Fibroblast of lung (primary cell): ENCODE results near the gene NMRK2. TPM values are rescaled to one million over a fixed set of nuclear protein-coding genes. Genes with fewer than 3 reads are reported as not detected.
A peak's percentile ranks its signal among the peaks of the same experiment; 100 is the strongest.

ENCODE experiments used
- DNase-seq, 2 donors: peaks; one replicate each; pipeline versions ENCODE4 v3.0.0 to v3.0.0-alpha.2; 2010; ENCODE audit warnings: low read depth in 2 of 2
- H2AFZ ChIP-seq: 2 replicates; pipeline ENCODE4 v1.5.1; 2012; ENCODE audit warnings: low read length, control low read depth, inconsistent platforms
- H3K27ac ChIP-seq: 2 replicates; pipeline ENCODE4 v1.5.1; 2011; ENCODE audit warnings: low read length, control low read depth; ENCODE audit not compliant: insufficient read depth
- H3K27me3 ChIP-seq: 2 replicates; pipeline ENCODE4 v1.5.1; 2011; ENCODE audit warnings: mild to moderate bottlenecking, low read length; ENCODE audit not compliant: control insufficient read depth, insufficient read depth
- H3K36me3 ChIP-seq: 2 replicates; pipeline ENCODE4 v1.5.1; 2011; ENCODE audit warnings: low read length; ENCODE audit not compliant: control insufficient read depth, insufficient read depth
- H3K4me1 ChIP-seq: 2 replicates; pipeline ENCODE4 v1.5.1; 2011; ENCODE audit warnings: low read length; ENCODE audit not compliant: control insufficient read depth, insufficient read depth; ENCODE audit errors: extremely low read depth
- H3K4me2 ChIP-seq: 2 replicates; pipeline ENCODE4 v1.5.1; 2011; ENCODE audit warnings: low read length, control low read depth; ENCODE audit not compliant: insufficient read depth; ENCODE audit errors: extremely low read depth
- H3K4me3 ChIP-seq, 4 experiments: fragments of 200-600 bp in 1 of 4; sonication (generic) in 1 of 4; replicated peaks in 1 of 4; 2 replicates each; pipeline ENCODE4 v1.5.1; 2011 to 2016; ENCODE audit warnings: low read length in 4 of 4, low read depth in 3 of 4, mild to moderate bottlenecking in 3 of 4, control low read depth in 2 of 4, inconsistent platforms in 1 of 4, mixed read lengths in 1 of 4; ENCODE audit not compliant: insufficient read depth in 1 of 4; ENCODE audit errors: control extremely low read depth in 1 of 4
- H3K79me2 ChIP-seq: 2 replicates; pipeline ENCODE4 v1.5.1; 2012; ENCODE audit warnings: mild to moderate bottlenecking, low read length, inconsistent platforms; ENCODE audit not compliant: control insufficient read depth, insufficient read depth
- H3K9ac ChIP-seq: 2 replicates; pipeline ENCODE4 v1.5.1; 2011; ENCODE audit warnings: mild to moderate bottlenecking, low read length, control low read depth; ENCODE audit not compliant: insufficient read depth
- H3K9me3 ChIP-seq: 2 replicates; pipeline ENCODE4 v1.5.1; 2012; ENCODE audit warnings: low read depth, low read length; ENCODE audit not compliant: control insufficient read depth, insufficient read depth
- H4K20me1 ChIP-seq: 2 replicates; pipeline ENCODE4 v1.5.1; 2011; ENCODE audit warnings: low read length; ENCODE audit not compliant: control insufficient read depth, insufficient read depth; ENCODE audit errors: extremely low read depth
- EZH2 ChIP-seq: IDR thresholded peaks from 2 replicates; pipeline ENCODE4 v1.5.1; 2012; ENCODE audit warnings: low read length, control low read depth, mild to moderate bottlenecking; ENCODE audit errors: missing control alignments
- polyA plus RNA-seq, 2 donors: library from polyadenylated mRNA; depleted of rRNA in 1 of 2; stranded (reverse) in 1 of 2; unstranded in 1 of 2; fragments of >200 nt; gene quantifications; 2 replicates each; pipeline ENCODE4 v1.2.1, GENCODE V29; 2011 to 2012; ENCODE audit warnings: missing spikeins in 1 of 2
- total RNA-seq: library from RNA; depleted of rRNA; stranded (reverse); fragments of >200 nt; gene quantifications from 2 replicates; pipeline ENCODE4 v1.2.1, GENCODE V29; 2014
- TF ChIP-seq, protein P1 (sequence below), 2 donors: IDR thresholded peaks in 1 of 2; conservative IDR thresholded peaks in 1 of 2; 1 replicate in 1 of 2; 2 replicates in 1 of 2; pipeline ENCODE4 v1.5.1; 2011 to 2012; ENCODE audit warnings: low read length in 2 of 2, control low read depth in 1 of 2, inconsistent platforms in 1 of 2, low read depth in 1 of 2, mild to moderate bottlenecking in 1 of 2

Gene NMRK2
- total and polyA plus RNA-seq, 2 donors (not counting 1 experiment from before 2014, with no cell fraction given), result not detected

- peaks cover 35% of the 10 kb centered on the region for H3K36me3 ChIP-seq
- no peak overlapping the region for H3K27ac ChIP-seq
- peaks cover 45% of the 10 kb centered on the region for H3K79me2 ChIP-seq
- H3K4me2 ChIP-seq, result peak overlapping the region; percentile 89
- no peaks in the 10 kb centered on the region for H3K27me3 ChIP-seq
- peaks cover 6% of the 10 kb centered on the region for H4K20me1 ChIP-seq
- H2AFZ ChIP-seq, result peak overlapping the region; percentile 54
- DNase-seq, result no peak
- H3K4me1 ChIP-seq, result peaks cover 22% of the 10 kb centered on the region
- H3K9ac ChIP-seq, result no peak overlapping the region
- peak overlapping the region; percentile 82 to 99 (median 94) for H3K4me3 ChIP-seq
- TF ChIP-seq EZH2, result no peak
- TF ChIP-seq, protein P1, sequence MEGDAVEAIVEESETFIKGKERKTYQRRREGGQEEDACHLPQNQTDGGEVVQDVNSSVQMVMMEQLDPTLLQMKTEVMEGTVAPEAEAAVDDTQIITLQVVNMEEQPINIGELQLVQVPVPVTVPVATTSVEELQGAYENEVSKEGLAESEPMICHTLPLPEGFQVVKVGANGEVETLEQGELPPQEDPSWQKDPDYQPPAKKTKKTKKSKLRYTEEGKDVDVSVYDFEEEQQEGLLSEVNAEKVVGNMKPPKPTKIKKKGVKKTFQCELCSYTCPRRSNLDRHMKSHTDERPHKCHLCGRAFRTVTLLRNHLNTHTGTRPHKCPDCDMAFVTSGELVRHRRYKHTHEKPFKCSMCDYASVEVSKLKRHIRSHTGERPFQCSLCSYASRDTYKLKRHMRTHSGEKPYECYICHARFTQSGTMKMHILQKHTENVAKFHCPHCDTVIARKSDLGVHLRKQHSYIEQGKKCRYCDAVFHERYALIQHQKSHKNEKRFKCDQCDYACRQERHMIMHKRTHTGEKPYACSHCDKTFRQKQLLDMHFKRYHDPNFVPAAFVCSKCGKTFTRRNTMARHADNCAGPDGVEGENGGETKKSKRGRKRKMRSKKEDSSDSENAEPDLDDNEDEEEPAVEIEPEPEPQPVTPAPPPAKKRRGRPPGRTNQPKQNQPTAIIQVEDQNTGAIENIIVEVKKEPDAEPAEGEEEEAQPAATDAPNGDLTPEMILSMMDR (conservative IDR thresholded peaks at IDR 0.05 in 1 of 2, IDR thresholded peaks at IDR 0.05 in 1 of 2; ENCODE audit: low read depth in 1 of 2, low read length in 2 of 2), result no peak
- no peaks in the 10 kb centered on the region for H3K9me3 ChIP-seq
Observed at GRCh38 chr19:3985643-3986259, 52.9 kb downstream of the NMRK2 start.

DNA sequence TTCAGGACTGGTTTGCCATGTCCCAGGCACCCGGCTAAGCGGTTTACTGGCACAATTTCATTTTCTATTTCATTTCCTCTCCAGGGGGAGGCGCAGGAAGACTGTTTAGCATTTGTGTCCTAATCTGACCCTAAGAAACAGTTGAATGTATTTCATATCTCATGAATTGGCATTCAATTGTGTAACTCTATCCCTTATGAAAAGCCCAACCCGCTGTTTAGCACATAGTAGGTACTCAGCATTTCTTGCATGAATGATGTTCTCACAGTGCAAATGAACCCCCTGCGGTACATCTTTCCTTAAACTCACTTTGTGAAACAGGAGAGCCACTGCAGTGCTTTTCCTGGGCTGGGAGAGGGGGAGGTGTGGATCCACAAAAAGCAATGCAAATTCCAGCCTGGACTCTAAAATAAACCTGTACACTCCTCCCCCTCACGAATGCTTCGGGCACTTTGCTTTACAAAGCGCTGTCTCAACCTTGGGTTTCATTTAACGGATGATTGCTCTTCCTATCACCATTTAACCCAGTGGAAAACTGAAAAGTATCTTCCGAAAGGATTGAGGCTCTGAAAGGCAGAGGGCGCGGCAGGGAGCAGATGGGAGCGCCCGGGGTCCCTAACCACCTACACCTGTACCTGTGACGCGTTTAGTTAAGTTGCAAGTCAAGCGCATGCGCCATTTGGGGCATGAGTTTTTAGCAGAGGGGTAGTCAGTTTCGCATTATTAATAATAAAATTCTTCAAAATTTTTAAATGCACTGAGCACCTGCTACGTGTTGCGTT, 53.6 kb downstream of the NMRK2 start:
- H3K36me3 ChIP-seq, result peaks cover 28% of the 10 kb centered on the region
- H3K27me3 ChIP-seq, result no peaks in the 10 kb centered on the region
- H3K4me1 ChIP-seq, result peaks cover 21% of the 10 kb centered on the region
- H3K9ac ChIP-seq, result no peak overlapping the region
- peaks cover 38% of the 10 kb centered on the region for H3K79me2 ChIP-seq
- peak; percentile 68 to 84 for DNase-seq
- H3K27ac ChIP-seq, result no peak overlapping the region
- H4K20me1 ChIP-seq, result peaks cover 6% of the 10 kb centered on the region
- TF ChIP-seq EZH2, result no peak
- TF ChIP-seq, protein P1 (conservative IDR thresholded peaks at IDR 0.05 in 1 of 2, IDR thresholded peaks at IDR 0.05 in 1 of 2; ENCODE audit: low read depth in 1 of 2, low read length in 2 of 2), result peak; percentile 36 to 60
- H2AFZ ChIP-seq, result peak overlapping the region; percentile 33
- H3K9me3 ChIP-seq, result no peaks in the 10 kb centered on the region
- peak overlapping the region; percentile 82 to 99 (median 94) for H3K4me3 ChIP-seq
- peak overlapping the region; percentile 89 for H3K4me2 ChIP-seq

DNA sequence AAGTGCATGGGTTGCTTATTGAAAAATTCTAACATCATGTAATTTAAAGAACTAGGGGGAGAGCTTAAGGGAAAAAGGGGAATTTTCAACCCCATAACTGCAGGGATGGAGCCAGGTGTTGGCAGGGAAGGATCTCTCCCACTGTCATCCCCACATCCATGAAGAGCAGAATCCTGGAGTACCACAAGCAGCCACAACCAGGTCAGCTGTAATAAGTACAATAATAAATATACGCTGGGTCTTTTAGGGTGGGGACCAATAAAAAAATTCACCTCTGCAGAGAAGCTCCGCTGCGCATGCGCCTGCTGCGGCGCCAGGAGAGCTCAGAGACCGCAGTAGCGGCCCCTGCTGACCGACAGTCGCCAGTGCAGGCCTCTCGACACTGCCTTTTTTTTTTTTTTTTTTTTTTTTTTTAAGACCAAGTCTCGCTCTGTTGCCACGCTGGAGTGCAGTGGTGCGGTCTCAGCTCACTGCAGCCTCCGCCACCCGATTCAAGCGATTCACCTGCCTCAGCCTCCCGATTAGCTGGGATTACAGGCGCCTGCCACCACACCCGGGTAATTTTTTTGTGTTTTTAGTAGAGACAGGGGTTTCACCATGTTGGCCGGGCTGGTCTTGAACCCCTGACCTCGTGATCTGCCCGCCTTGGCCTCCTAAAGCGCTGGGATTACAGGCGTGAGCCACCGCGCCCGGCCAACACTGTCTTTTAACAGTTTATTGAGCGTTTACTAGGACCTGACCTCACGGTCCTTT, 54.9 kb downstream of the NMRK2 start:
- DNase-seq, result peak; percentile 59 to 83
- H3K4me2 ChIP-seq, result peak overlapping the region; percentile 81
- H2AFZ ChIP-seq, result no peak overlapping the region
- H3K27ac ChIP-seq, result no peak overlapping the region
- H3K9me3 ChIP-seq, result no peaks in the 10 kb centered on the region
- peaks cover 25% of the 10 kb centered on the region for H3K79me2 ChIP-seq
- peaks cover 6% of the 10 kb centered on the region for H4K20me1 ChIP-seq
- no peak overlapping the region for H3K9ac ChIP-seq
- peaks cover 15% of the 10 kb centered on the region for H3K36me3 ChIP-seq
- TF ChIP-seq, protein P1 (conservative IDR thresholded peaks at IDR 0.05 in 1 of 2, IDR thresholded peaks at IDR 0.05 in 1 of 2; ENCODE audit: low read depth in 1 of 2, low read length in 2 of 2), result peak; percentile 81 to 90
- no peak for TF ChIP-seq EZH2
- peaks cover 16% of the 10 kb centered on the region for H3K4me1 ChIP-seq
- peak overlapping the region in 3 of 4 experiments; percentile 18 to 46 (median 22) for H3K4me3 ChIP-seq
- H3K27me3 ChIP-seq, result no peaks in the 10 kb centered on the region
